SK-N-SH treated with all-trans-retinoic acid at 6 μM for 48 hours (cell line): ENCODE measurements around the gene CADM1.
A peak's percentile ranks its signal among the peaks of the same experiment; 100 is the strongest.

ENCODE experiments used
- ATAC-seq: fragments of 200-7000 bp; cut with Tn5 transposase; 3 replicates; pipeline ENCODE4 v1.9.1; 2020; ENCODE audit warnings: mild to moderate bottlenecking, moderate library complexity
- BACH2 ChIP-seq: fragments of 250-450 bp; sonication (Bioruptor Pico); IDR thresholded peaks from 2 replicates; pipeline ENCODE4 v1.9.0; 2021; ENCODE audit warnings: mild to moderate bottlenecking, borderline replicate concordance
- ESRRG ChIP-seq: fragments of 250-450 bp; sonication (Bioruptor Pico); IDR thresholded peaks from 2 replicates; pipeline ENCODE4 v1.6.1; 2021; ENCODE audit warnings: mild to moderate bottlenecking
- GLIS3 ChIP-seq: fragments of 250-450 bp; sonication (Bioruptor Pico); IDR thresholded peaks from 2 replicates; pipeline ENCODE4 v1.5.0; 2020; ENCODE audit warnings: mild to moderate bottlenecking, moderate library complexity
- ISL1 ChIP-seq: fragments of 250-450 bp; sonication (Bioruptor Pico); IDR thresholded peaks from 2 replicates; pipeline ENCODE4 v2.1.2; 2022; ENCODE audit warnings: mild to moderate bottlenecking, moderate library complexity
- OSR1 ChIP-seq: fragments of 250-450 bp; sonication (Bioruptor Pico); IDR thresholded peaks from 2 replicates; pipeline ENCODE4 v1.8.0; 2022; ENCODE audit warnings: moderate library complexity, mild to moderate bottlenecking, inconsistent platforms
- PPARA ChIP-seq: fragments of 250-450 bp; sonication (Bioruptor Pico); IDR thresholded peaks from 2 replicates; pipeline ENCODE4 v1.5.0; 2020; ENCODE audit warnings: mild to moderate bottlenecking, borderline replicate concordance
- SNAI2 ChIP-seq: fragments of 250-450 bp; sonication (Bioruptor Pico); IDR thresholded peaks from 2 replicates; pipeline ENCODE4 v1.5.0; 2020; ENCODE audit warnings: mild to moderate bottlenecking, moderate library complexity
- TCF4 ChIP-seq: fragments of 250-450 bp; sonication (Bioruptor Pico); IDR thresholded peaks from 2 replicates; pipeline ENCODE4 v1.8.0; 2021; ENCODE audit warnings: mild to moderate bottlenecking, moderate library complexity, borderline replicate concordance
- ZC3H10 ChIP-seq: fragments of 250-450 bp; sonication (Bioruptor Pico); IDR thresholded peaks from 2 replicates; pipeline ENCODE4 v1.5.1; 2021; ENCODE audit warnings: mild to moderate bottlenecking, moderate library complexity
- ZFP3 ChIP-seq: fragments of 250-450 bp; sonication (Bioruptor Pico); IDR thresholded peaks from 2 replicates; pipeline ENCODE4 v1.5.0; 2020; ENCODE audit warnings: mild to moderate bottlenecking, moderate library complexity
- ZFP30 ChIP-seq: fragments of 450-650 bp; formaldehyde crosslinking; IDR thresholded peaks from 2 replicates; pipeline ENCODE4 v1.5.0; 2022; ENCODE audit warnings: mild to moderate bottlenecking, moderate library complexity
- ZNF70 ChIP-seq: fragments of 450-650 bp; formaldehyde crosslinking; IDR thresholded peaks from 2 replicates; pipeline ENCODE4 v1.5.0; 2020; ENCODE audit warnings: mild to moderate bottlenecking, moderate library complexity
- TF ChIP-seq, protein P1 (sequence below): fragments of 250-450 bp; sonication (Bioruptor Pico); IDR thresholded peaks from 2 replicates; pipeline ENCODE4 v1.8.0; 2020; ENCODE audit warnings: mild to moderate bottlenecking, moderate library complexity, borderline replicate concordance
- TF ChIP-seq, protein P2 (sequence below): fragments of 250-450 bp; sonication (Bioruptor Pico); IDR thresholded peaks from 2 replicates; pipeline ENCODE4 v1.5.0; 2020; ENCODE audit warnings: mild to moderate bottlenecking, moderate library complexity
- TF ChIP-seq, protein P3 (sequence below): fragments of 250-450 bp; sonication (Bioruptor Pico); IDR thresholded peaks from 2 replicates; pipeline ENCODE4 v1.5.1; 2020; ENCODE audit warnings: low read depth, mild to moderate bottlenecking, moderate library complexity
- TF ChIP-seq, protein P4 (sequence below): fragments of 250-450 bp; sonication (Bioruptor Pico); IDR thresholded peaks from 2 replicates; pipeline ENCODE4 v1.5.1; 2021; ENCODE audit warnings: mild to moderate bottlenecking, moderate library complexity

The CADM1 gene

DNA sequence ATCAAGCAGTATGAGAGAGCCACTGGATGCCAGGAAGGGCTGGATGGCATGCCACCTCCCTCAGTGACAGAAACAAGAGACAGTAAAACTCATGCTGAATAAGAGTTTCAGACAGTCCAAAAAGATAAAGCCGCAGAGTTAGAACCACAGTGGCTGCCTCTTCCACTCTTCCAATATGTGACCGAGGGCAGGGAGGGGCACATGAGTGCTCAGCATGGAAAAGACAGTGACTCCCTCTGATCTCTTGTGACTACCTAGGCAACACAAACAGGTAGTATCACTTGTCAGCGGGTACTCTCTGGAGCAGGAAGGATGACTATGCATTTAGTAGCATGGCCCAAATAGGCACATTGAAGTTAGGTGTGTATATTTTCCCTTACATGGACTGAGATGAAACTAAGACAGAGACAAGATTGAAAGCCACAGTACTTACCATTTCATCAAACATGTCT is 295.4 kb downstream of the CADM1 start:
- TF ChIP-seq ISL1 (CRISPR knock-in tag), result no peak
- no peak for TF ChIP-seq ZFP30 (CRISPR knock-in tag)
- no peak for TF ChIP-seq OSR1 (CRISPR knock-in tag)
- TF ChIP-seq, protein P1, sequence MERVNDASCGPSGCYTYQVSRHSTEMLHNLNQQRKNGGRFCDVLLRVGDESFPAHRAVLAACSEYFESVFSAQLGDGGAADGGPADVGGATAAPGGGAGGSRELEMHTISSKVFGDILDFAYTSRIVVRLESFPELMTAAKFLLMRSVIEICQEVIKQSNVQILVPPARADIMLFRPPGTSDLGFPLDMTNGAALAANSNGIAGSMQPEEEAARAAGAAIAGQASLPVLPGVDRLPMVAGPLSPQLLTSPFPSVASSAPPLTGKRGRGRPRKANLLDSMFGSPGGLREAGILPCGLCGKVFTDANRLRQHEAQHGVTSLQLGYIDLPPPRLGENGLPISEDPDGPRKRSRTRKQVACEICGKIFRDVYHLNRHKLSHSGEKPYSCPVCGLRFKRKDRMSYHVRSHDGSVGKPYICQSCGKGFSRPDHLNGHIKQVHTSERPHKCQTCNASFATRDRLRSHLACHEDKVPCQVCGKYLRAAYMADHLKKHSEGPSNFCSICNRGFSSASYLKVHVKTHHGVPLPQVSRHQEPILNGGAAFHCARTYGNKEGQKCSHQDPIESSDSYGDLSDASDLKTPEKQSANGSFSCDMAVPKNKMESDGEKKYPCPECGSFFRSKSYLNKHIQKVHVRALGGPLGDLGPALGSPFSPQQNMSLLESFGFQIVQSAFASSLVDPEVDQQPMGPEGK (CRISPR knock-in tag), result no peak
- TF ChIP-seq, protein P2, sequence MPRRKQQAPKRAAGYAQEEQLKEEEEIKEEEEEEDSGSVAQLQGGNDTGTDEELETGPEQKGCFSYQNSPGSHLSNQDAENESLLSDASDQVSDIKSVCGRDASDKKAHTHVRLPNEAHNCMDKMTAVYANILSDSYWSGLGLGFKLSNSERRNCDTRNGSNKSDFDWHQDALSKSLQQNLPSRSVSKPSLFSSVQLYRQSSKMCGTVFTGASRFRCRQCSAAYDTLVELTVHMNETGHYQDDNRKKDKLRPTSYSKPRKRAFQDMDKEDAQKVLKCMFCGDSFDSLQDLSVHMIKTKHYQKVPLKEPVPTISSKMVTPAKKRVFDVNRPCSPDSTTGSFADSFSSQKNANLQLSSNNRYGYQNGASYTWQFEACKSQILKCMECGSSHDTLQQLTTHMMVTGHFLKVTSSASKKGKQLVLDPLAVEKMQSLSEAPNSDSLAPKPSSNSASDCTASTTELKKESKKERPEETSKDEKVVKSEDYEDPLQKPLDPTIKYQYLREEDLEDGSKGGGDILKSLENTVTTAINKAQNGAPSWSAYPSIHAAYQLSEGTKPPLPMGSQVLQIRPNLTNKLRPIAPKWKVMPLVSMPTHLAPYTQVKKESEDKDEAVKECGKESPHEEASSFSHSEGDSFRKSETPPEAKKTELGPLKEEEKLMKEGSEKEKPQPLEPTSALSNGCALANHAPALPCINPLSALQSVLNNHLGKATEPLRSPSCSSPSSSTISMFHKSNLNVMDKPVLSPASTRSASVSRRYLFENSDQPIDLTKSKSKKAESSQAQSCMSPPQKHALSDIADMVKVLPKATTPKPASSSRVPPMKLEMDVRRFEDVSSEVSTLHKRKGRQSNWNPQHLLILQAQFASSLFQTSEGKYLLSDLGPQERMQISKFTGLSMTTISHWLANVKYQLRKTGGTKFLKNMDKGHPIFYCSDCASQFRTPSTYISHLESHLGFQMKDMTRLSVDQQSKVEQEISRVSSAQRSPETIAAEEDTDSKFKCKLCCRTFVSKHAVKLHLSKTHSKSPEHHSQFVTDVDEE (CRISPR knock-in tag), result no peak
- TF ChIP-seq ZNF70 (CRISPR knock-in tag), result no peak
- no peak for ATAC-seq

DNA sequence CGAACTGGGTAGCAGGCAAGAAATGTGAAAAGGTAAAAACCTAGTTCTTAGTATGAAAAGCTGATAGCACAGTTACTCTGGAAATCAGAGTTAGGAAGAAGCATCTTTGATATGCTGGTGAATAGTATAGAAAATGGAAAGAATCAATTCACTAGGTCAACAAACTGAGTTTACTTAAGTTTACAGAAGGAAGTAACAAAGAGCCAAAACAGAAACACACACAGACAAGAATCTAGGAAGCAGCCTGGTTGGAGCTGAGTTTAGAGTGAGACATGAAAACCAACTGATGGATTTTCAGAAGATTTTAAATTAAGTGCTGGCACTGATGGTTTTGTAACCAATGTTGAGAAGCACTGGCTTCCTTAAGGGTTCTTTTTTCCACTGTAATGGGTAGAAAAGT is 296.3 kb downstream of the CADM1 start:
- TF ChIP-seq ISL1 (CRISPR knock-in tag) (no peak), ESRRG (CRISPR knock-in tag) (no peak), BACH2 (CRISPR knock-in tag) (no peak)
- TF ChIP-seq, protein P1 (CRISPR knock-in tag), result no peak

DNA sequence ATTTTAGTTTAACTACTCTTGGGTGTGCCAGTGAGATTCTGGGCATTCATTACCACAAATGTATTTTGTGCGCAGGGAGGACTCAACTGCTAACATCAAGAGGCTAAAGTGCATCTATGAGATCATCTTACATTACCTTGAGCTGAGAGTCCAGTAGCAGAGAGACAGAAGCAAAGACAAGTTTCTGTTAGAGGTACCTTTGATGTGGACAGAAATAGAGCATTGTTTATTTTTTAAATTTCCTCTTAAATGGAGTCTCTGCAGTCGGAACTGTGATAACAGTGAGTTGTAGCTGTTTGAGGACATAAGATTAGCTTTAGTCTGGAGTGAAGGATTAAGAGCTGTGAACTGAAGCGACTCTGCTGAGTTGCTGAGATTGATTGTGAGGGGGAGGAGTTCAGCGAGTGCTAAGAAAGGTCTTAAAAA is 297.0 kb downstream of the CADM1 start:
- ATAC-seq, result no peak
- TF ChIP-seq, protein P1 (CRISPR knock-in tag), result no peak
- TF ChIP-seq ZNF70 (CRISPR knock-in tag), result no peak
- TF ChIP-seq PPARA, result no peak
- no peak for TF ChIP-seq ZFP3
- TF ChIP-seq, protein P3, sequence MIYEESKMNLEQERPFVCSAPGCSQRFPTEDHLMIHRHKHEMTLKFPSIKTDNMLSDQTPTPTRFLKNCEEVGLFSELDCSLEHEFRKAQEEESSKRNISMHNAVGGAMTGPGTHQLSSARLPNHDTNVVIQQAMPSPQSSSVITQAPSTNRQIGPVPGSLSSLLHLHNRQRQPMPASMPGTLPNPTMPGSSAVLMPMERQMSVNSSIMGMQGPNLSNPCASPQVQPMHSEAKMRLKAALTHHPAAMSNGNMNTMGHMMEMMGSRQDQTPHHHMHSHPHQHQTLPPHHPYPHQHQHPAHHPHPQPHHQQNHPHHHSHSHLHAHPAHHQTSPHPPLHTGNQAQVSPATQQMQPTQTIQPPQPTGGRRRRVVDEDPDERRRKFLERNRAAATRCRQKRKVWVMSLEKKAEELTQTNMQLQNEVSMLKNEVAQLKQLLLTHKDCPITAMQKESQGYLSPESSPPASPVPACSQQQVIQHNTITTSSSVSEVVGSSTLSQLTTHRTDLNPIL, result no peak
- no peak for TF ChIP-seq SNAI2 (CRISPR knock-in tag)
- no peak for TF ChIP-seq GLIS3 (CRISPR knock-in tag)
- TF ChIP-seq ZC3H10 (CRISPR knock-in tag), result no peak
- no peak for TF ChIP-seq ESRRG (CRISPR knock-in tag)
- no peak for TF ChIP-seq TCF4 (CRISPR knock-in tag)
- TF ChIP-seq, all 23 proteins: peak for 0

More for the DNA sequence above, 296.3 kb downstream of the CADM1 start:
- ATAC-seq, result no peak

DNA sequence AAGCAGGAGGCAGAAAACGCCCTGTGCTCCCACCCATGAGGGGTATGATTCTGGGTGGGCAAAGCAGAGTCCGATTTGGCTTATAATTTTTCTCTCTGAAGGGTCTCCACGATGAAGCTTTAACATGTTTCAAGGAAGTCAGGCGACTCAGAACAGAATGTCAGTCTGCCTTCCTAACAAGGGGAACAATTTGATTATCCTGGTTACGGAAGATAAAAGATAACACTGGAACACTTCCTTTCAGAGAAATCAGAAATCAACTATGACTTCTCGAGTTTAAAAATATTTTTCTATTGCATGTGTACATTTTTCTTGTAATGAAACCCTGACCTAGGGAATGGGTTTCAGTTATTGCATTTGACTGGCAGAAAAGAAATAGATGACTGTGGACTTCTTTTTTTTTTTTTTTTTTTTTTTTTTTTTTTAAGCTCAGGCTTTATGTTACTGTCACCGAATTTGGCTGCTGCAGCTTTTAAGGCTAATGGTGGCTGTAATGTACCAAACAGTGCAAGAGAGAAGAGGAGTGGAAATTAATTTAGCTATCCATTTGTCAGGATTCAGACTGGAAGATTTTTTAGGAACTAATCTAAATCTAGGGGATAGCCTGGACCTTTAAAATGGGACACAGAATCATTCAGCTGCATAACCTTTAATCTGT is 297.7 kb downstream of the CADM1 start:
- no peak for ATAC-seq
- no peak for TF ChIP-seq PPARA
- TF ChIP-seq, protein P4, sequence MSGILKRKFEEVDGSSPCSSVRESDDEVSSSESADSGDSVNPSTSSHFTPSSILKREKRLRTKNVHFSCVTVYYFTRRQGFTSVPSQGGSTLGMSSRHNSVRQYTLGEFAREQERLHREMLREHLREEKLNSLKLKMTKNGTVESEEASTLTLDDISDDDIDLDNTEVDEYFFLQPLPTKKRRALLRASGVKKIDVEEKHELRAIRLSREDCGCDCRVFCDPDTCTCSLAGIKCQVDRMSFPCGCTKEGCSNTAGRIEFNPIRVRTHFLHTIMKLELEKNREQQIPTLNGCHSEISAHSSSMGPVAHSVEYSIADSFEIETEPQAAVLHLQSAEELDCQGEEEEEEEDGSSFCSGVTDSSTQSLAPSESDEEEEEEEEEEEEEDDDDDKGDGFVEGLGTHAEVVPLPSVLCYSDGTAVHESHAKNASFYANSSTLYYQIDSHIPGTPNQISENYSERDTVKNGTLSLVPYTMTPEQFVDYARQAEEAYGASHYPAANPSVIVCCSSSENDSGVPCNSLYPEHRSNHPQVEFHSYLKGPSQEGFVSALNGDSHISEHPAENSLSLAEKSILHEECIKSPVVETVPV (CRISPR knock-in tag), result no peak
- TF ChIP-seq ESRRG (CRISPR knock-in tag), result no peak
- TF ChIP-seq, protein P3, result no peak
- 0 out of 2 replicates have a peak, but pooled peaks have one; percentile 13 for TF ChIP-seq ISL1 (CRISPR knock-in tag)
